SKM-1 treated with dmso at 0.1 percent for 144 hours (cell line): ENCODE measurements around the gene HS1BP3.

Experiments used
- DNase-seq: peaks from one replicate; lab custom pipeline; 2025; ENCODE audit not compliant: unreplicated experiment; lab: John Stamatoyannopoulos, UW

The HS1BP3 gene

DNA sequence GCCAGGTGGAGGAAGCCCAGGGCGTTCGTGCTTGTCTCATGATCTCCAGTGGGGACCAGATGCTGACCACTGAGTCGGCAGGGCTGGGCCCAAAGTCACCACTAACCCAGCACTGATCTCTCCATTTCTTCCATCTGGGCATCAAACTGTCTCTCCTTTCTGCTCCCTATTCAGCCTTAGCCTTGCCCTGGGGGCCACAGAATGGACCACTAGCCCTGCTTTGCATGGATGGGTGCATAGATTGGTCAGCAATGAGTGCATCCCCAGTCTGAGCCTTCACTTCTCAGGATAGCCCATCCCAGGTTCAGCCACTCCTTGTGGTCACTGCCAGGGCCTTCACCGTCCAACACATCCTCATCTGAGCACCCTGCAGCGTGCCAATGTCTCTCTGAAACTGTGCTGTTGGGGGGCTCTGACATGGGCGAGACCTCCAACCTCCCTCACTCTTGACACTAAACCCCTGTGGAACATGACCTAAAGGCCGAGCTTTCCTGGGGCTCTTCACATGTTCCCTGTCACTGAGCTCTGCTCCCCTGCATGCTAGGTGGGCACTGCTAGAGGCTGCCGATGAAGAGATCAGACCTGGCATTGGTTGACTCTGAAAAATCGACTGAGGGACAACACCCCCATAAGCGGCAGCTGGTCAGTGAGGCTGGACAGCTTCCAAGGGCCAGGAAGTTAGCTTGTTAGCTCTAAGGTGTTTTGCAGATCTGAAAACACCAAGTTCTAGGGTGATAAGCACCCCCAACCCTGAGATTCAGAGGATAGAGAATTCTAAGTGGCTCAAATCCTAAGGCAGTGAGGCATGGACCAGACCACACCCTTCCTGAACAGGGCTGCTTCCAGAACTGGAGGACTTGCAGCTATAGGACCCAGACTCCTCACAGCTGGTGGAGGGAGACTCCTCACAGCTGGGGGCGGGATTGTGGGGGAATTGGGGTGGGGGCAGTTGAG is 61.7 kb downstream of the HS1BP3 start:
- DNase-seq, result no peak

DNA sequence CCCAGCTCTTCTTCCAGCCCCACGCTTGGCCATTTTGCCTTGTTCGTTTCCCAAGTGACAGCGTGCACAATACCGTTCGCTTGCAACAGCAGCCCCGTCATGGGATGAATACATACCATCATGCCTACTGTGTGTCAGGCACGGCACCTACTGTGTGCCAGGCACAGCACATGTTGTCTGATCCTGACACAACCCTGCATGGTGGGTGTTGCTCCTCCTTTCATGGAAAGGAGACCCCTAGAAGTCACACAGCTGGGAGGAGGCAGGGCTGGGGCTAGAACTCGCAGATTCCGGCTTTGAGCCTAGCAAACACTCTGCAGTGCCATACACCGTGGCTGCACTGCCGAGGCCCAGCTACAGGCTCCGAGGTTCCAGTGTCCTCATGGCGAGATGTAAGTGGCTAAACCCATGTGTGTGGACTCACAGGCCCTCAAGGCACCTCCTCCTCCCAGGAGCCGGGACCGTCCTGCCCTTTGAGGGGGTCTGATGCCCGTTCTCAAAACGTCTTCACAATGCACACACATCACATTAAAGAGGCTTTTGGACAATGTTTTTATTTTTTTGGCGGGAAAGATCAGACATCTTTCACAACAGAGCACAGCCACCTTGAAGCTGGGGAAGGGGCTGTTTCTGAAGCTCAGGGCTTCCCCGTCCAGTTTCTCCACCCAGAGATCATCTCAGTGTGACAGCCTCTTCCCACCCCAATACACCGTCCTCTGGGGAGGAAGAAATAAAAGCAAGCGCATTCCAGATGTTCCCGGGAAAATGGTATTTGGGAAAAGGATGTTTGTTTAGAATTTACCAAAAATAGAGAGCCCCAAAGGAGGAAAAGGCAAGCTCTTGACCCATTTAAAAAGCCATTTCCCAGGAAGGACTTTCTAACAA is 64.9 kb downstream of the HS1BP3 start:
- no peak for DNase-seq

DNA sequence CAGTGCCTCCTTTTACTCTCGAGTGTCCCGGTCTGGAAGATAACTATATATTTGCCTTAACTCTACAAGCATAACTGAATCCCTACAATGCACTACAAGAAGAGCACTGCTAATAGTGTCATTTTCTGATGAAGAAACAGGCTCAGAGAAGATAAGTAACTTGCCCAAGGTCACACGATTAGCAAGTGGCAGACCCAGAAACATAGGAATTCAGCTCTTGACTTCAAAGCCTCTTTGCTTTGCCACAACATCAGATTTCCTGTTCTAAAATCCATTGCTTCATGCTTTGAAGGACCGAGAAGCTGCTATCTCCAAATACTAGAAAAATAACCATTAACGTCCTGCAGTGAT is 65.6 kb downstream of the HS1BP3 start:
- no peak for DNase-seq

DNA sequence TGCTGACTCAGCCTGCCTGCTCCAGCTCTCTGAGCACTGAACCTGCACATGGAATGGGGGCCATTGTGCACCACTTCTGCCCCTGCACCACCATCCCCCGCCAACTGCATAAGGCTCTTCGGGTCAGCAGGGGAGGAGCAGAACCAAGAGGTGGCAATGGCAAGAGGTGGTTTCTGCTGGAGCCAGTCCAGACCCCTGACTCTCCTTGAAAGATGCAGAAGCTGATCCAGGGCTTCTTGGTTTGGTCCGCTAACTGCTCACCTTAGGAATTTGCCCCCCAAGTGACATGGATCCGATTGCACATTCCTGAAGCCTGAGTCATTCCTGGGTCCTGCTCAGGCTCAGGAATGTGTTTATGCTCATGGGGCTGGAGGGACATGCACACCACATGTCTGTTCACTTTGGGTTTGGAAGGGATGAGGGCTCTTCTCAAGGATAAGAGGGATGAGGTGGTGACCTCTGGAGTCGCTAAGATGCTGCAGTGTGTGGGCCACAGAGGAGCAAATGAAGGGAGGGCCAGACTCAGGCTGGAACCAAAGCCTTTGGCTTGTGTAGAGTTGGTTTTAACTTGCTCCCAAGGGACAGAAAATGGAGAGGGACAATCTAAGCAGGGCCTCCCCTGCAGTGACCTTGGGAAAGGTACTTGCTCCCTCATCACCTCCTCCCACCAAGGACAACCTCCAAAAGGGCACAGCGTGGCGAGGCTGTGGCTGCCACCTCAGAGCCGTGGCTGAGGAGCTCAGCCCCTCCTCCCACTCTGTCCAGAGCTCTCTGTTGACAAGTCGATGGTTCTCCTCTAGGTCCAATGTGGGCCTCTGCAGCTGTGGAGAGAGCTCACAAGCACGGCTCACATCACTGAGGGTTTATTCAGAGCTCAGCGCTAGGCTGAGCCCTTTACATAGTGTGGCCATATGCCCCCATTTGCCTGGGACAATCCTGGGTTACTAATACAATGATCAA is 66.2 kb downstream of the HS1BP3 start:
- DNase-seq, result no peak

DNA sequence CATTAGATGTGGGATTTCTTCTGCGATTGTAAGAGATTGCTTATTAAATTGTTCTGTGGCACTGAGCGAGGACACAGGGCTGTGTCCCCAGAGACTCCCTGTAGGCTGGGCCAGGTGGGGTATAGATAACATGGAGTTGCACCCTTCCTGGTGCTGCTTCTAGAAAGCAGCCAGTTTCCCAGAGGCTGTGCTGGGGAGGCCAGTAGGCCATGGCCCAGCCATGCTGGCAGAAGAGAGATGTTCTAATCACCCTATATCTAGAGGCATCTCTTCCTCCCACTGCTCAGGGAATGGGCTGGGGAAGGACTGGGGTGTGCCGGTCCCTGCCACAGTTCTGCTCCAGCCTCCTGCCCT is 66.9 kb downstream of the HS1BP3 start:
- no peak for DNase-seq

DNA sequence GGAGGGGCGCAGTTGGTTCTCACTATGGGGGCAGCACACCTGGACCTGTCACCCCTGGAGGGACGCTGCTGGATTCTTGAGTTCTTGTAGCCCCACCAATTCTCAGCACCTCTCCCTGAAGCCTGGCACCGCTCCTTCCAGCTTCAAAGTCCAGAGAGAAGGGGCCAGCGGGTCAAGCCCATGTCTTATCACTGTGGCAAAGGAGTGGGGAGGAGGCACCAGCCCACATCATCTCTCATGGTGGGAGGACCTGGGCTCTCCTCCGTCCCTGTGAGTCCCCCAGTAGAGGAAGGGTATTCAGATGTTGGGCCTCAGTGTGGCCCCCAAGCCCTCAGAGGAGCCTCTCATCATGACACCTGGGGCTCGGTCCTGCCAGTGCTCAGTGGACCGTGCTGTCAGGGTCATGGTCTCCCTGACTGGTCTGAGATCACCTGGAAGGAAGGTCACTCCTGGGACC is 67.4 kb downstream of the HS1BP3 start:
- DNase-seq, result no peak

DNA sequence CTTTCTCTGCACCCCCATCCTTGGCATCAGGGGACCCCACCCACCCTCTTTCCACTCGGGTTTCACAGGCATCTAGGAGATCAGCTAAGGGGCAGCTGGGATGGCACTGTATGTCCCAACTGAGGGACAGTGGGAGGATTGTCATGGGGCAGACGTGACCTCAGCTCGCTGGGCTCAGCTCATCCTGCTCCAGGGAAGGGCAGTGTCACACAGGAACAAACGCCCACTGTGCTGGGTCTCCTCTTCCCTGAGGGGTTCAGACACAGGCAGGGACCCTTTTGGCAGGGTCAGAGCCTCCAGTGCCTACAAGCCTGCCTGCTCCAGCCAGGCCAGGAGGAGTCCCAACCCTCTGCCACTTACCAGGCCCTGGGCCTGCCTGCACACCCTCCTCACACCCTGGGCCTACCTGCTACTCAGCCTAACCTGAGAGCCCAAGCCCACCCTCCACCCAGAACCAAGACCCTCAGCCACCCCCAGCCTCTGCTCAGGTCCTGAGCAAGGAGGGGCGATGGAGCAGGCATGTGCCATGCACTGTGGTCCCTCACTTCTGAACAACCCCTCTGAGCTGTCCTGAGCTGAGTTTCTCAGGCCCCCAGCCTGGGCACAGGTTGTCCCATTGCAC is 68.2 kb downstream of the HS1BP3 start:
- no peak for DNase-seq

DNA sequence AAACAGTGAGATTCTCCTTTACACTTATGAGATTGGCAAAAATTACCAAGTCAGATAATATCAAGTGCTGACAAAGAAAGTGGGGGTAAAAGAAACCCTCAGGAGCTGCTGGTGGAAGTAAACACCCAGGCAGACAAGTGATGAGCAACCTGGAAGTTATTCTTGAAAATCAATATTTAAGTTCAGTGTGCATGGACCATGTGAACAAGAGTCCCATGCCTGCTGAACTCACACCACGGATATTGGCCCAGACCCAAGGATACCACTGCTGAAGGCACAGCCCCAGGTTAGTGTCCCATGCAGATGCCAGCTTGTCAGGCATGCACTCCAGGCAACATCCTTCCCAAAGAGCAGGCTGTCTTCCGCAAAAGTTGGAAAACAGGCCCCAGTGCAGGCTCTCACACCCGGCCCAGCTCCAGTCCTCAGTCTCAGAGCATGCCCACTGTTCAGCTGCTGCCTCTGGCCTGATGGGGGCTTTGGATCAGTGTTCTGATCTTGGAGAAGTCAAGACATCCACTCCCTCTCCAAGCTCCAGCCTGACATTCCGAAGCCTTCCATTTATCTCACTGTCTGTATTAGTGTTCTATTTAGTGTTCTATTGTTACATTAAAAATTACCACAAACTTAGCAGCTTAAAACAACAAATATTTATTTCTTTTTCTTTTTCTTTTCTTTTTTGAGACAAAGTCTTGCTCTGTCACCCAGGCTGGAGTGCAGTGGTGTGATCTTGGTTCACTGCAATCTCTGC is 70.0 kb downstream of the HS1BP3 start:
- DNase-seq, result no peak

DNA sequence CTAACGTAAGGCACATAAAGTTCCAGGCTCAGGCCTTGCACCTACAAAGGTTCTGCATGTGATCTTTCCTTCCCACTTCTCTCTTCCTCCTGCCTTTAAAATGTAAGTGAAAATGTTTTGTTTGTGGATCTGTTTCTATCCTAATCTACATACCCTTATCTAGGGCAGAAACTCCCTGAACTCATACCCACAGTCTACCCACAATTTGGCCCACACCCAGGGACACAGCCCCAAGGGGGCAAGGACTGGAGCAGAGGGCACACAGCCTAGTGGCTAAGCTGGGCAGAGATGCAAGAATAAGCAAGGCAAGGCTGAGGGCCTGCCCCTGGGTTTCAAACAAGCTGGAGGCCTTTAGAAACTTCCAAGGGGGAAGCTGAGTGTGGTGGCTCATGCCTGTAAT is 71.0 kb downstream of the HS1BP3 start:
- no peak for DNase-seq

DNA sequence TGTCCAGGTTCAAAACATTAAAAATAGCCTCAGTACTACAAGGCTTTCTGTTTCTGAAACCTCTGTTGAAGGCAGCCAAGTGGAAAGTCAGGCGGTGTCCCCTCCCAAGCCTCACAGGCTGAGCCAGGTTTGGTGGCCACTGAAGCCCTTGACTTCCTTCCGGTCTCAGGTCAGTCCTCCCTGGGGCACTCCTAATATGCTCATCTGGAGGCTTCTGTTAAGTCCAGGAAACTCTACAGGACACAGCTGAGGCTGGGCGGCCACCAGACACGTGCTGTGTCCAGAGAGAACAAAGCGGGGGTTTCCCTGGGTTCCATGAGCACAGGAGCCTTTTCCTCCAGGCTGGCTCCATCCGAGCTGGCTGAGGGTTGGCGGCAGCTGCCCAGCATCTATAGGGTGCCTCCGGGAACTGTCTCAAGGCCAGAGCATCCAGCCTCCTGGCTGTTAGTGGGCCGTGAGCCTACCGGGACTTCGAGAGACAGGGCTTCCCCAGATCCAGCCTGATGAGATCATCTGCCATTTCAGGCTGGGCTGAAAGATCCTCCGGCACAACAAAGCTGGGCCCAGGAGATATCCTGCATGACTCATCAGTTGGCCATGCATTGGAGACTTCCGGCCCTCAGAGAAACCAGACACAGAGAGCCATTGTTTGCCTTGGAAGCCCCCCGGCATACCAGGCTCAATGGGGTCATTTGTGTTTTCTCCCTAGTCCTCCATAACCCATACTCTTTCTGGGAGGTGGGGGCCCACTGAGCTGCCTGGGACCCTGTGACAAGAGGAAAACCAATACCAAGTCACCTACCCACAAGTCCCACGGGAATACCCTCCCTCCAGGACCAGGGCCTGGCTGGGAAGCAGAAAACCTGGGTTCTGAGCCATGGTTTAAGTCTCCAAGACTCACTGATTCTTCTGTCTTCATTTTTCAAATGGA is 71.7 kb downstream of the HS1BP3 start:
- DNase-seq, result no peak

DNA sequence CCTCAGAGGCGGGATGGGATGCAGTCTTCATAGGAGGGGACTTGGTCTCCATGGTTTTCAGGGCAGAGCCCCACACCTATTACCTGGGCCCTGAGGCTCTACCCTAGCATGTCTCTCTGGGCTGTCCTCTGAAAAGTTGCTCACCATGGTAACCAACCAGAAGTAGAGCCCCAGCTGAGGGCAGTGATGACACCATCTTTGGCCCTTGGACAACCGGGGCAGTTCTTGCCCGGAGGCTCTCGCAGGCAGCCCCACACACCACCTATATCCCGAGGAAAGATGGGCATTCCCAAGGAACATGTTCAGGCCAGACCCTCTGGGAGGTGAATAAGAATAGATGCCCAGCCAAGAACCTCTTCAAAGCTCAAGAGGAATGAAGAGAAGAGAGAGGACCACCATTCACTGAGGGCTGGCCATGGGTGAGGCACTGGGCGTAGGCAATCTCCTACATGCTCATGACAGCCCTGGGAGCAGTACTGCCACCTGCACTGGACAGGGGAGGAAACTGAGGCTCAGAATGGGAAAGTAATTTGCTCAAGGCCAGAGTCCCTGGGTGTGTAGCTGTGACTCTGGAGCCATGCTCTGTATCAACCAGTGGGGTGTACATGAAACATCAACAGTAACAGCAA is 72.5 kb downstream of the HS1BP3 start:
- no peak for DNase-seq

DNA sequence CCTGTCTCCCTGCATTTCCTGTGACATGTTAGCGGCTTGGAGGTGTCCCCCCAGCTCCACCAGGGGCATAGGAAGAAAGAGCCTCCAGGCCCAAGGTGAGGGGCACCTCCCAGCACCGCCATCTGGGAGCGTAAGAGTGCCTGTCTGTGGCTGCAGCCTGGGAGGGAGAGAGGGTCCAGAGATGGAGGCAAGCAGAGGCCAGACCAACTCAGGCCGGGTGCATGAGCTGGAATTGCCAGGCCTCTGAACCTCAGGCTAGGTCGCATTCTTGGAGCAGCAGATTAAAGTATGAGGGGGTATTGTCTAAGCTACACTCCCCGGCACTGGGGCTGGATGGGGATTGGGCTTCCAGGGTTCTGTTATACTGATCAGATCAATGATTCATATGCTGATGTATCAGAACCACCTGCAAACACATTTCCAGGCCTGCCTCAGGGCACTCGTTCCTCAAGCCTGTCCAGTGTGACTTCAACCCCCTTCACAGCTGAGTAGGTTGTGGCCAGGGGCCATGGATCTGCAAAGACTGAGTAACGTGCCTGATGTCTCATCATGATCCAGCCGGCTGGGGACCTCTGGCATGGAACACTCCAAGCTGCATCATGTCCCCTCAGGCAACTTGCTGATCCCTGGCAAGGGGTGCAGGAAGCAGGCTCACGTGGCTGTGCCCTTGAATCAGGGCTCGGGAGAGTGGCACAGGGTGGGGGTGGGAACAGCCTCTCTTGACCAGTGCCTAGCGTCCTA is 73.2 kb downstream of the HS1BP3 start:
- DNase-seq, result no peak

DNA sequence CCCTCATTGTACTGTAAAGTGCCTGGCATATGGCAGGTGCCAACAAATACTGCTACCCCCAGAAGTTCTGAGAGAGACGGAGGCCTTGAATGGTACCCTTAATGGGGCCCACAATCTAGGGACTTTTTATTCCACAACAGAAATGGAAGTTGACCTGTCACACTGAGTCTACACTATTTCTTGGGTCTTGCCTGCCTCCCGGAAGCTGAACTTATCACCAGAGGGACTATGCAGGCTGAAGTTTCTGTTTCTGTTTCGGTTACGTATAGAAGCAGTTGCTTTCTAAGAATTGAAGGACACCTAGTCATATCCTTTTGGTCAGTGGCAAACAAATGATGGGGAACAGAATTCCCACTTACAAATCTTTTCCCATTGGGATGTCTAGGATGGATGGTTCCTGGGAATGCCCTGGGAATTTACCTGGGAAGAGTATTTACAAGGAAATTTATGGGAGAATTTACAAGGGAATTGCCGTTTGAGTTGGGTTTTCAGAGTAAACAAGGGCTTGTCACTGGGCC is 74.2 kb downstream of the HS1BP3 start:
- no peak for DNase-seq

DNA sequence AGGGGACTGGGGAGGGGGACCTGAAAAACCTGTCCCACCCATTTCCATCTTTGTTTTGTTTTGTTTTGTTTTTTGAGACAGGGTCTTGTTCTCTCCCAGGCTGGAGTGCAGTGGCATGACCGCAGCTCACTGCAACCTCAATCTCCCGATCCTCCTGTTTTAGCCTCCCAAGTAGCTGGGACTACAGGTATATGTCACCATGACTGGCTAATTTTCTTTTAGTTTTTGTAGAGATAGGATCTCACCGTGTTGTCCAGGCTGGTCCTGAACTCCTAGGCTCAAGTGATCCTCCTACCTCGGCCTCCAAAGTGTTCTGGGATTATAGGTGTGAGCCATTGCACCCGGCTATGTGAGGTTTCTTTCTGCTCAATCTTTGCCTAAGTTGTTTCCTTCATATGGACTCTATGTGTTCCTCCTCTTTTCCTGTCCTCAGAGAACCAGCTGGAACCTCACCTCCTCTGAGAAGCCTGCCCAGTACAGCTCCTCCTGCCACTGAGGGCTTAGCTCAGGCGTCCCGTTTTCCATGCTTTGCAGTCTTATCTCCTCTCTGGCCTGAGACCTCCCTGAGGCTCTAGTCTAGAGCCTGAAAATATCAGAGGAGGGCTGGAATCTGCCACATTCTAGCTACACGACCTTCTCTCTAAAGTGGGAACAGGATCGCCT is 74.8 kb downstream of the HS1BP3 start:
- DNase-seq, result no peak

DNA sequence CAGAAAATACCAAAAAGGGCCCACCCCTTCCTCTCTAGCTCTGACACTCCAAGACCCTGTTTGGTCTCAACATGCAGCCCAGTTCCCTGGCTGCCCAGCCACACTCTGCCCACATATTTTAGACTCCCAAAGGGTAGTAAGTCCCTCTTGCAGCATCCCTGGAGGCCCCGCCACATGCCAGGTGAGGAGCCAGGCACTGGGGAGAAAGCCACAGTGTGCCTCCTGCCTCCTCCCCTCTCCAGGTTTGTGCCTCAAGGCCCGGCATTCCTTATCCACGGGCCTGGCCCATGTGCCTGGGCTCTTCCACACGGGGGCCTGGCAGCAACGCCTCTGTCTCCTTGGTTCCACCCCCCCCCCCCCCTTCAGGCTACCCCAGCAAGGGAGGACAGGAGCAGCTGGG is 75.5 kb downstream of the HS1BP3 start:
- DNase-seq, result no peak

DNA sequence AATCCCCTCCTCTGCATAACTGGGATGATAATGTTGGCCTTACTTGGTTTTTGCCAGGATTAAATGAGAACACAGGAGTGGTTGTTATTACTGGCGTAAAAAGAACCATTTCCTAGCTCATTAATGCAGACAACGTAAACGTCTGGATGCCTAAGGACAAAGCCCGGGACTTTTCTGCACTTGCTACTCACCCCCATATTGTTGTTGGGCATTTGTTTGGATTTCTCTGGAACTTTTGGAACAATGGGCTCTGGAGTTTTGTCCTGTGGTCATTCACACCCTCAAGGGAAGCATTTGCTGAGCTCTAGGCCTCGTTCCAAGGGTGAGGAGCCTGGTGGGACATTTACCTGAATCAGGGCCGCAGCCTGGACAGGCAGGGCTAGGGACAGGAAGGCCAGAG is 76.0 kb downstream of the HS1BP3 start:
- no peak for DNase-seq

DNA sequence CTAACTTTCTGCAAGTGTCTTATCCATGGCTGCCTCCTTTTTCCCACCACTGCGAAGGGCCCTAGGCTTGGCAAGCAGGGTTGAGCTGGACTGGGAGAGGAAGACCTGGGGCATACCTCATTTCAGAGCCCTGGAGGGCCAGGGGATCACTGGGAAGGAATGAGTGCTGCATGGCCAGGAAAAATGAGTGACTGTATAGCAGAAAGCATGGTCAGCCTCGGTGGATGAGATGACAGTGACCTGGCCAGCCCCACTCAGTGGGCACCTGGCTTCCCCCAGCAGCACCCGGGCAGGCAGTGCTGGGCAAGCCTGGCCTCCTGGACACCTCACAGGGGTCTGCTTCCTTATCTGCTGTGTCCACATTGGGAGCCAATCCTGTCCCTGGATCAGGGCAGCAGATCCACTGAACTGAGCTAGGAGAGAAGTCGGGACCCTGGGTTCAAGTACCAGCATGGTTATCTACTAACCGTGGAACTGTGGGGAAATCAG is 76.4 kb downstream of the HS1BP3 start:
- no peak for DNase-seq
